ENCODE results near the gene MTMR2. TPM values are rescaled to one million over a fixed set of nuclear protein-coding genes. Genes with fewer than 3 reads are reported as not detected.

Gene MTMR2
- total RNA-seq, 1 experiment from 2014 or later, result 59.0 TPM

DNA sequence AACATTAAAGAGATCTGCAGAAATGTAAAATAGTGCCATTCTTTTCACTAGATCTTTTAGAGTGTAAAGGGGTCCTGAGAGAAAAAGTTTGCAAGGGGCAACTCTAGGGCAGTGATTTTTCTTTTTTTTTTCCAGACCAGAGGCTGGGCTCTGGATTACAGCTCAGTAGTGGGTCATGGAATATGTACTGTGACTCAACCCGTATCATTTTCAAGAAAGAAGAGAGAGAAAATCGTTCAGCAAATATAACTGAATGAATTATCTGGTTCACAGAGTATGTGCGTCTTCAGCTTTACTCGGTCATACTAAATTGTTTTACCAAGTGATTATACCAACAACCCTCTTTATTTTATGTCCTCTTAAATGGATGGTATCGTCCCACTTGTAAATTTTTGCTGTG is 129.8 kb downstream of the MTMR2 start:
- no peaks in the 10 kb centered on the region for H3K79me1 ChIP-seq (ENCODE audit: insufficient read depth, low read depth, low read length, poor library complexity, severe bottlenecking)
- H3K56ac ChIP-seq (ENCODE audit: insufficient read length, low read depth, low read length), result no peak overlapping the region
- no peak overlapping the region for H2BK120ac ChIP-seq (ENCODE audit: low read depth, low read length, poor library complexity, severe bottlenecking)
- Mint-ChIP-seq H3K27me3 (ENCODE audit: low read depth) (no peaks in the 10 kb centered on the region), H3K4me3 (no peak overlapping the region), H3K36me3 (ENCODE audit: insufficient read depth in 1 of 3, low read depth in 3 of 3) (peaks cover under 1 to 5% (median 1%) of the 10 kb centered on the region in 3 experiments; a peak in 5 of 7 replicates), H3K4me1 (peaks cover 27 to 31% of the 10 kb centered on the region in 2 experiments), H3K9me3 (no peaks in the 10 kb centered on the region), H3K27ac (no peak overlapping the region; a peak in 1 of 7 replicates)
- no peak overlapping the region for H3K18ac ChIP-seq (ENCODE audit: insufficient read length, low read depth, low read length)
- no peak overlapping the region for H2BK5ac ChIP-seq (ENCODE audit: insufficient read length, low read length)
- no peak overlapping the region for H2BK15ac ChIP-seq (ENCODE audit: low read depth, low read length)
- H4K5ac ChIP-seq (ENCODE audit: insufficient read length, low read depth, low read length), result no peak overlapping the region
- TF ChIP-seq, protein P1, sequence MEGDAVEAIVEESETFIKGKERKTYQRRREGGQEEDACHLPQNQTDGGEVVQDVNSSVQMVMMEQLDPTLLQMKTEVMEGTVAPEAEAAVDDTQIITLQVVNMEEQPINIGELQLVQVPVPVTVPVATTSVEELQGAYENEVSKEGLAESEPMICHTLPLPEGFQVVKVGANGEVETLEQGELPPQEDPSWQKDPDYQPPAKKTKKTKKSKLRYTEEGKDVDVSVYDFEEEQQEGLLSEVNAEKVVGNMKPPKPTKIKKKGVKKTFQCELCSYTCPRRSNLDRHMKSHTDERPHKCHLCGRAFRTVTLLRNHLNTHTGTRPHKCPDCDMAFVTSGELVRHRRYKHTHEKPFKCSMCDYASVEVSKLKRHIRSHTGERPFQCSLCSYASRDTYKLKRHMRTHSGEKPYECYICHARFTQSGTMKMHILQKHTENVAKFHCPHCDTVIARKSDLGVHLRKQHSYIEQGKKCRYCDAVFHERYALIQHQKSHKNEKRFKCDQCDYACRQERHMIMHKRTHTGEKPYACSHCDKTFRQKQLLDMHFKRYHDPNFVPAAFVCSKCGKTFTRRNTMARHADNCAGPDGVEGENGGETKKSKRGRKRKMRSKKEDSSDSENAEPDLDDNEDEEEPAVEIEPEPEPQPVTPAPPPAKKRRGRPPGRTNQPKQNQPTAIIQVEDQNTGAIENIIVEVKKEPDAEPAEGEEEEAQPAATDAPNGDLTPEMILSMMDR (conservative IDR thresholded peaks at IDR 0.05), result no peak
- peaks cover 22% of the 10 kb centered on the region; the same call in 1 of the 2 replicates for H3K79me2 ChIP-seq (ENCODE audit: insufficient read depth, low read length)
- no peak overlapping the region for H2AK5ac ChIP-seq (ENCODE audit: insufficient read length, low read length)
- no peak overlapping the region for H4K8ac ChIP-seq (replicated peaks; ENCODE audit: insufficient read length, low read depth, low read length)
- no peak overlapping the region for H3K27ac ChIP-seq (ENCODE audit: insufficient read length, low read depth, low read length)
- no peak overlapping the region for H2AFZ ChIP-seq (ENCODE audit: low read length)
- no peak overlapping the region for H3K4me2 ChIP-seq (ENCODE audit: insufficient read depth, insufficient read length, low read length)
- no CpG with 5 or more reads among the region's 5 CpGs for WGBS (ENCODE audit: extremely low coverage, insufficient read length, low lambda C conversion rate)
- H3K23me2 ChIP-seq (ENCODE audit: insufficient read length, low read depth, low read length, poor library complexity, severe bottlenecking), result peaks cover 8% of the 10 kb centered on the region
- no peak overlapping the region for H3K4ac ChIP-seq (ENCODE audit: low read depth, low read length)
- H3K4me1 ChIP-seq (ENCODE audit: insufficient read depth, low read length), result no peaks in the 10 kb centered on the region
- no peaks in the 10 kb centered on the region for H3K9me3 ChIP-seq (ENCODE audit: control insufficient read depth, low read depth, low read length)
- H4K20me1 ChIP-seq (ENCODE audit: control insufficient read depth, insufficient read depth, insufficient read length), result no peaks in the 10 kb centered on the region
- no peak overlapping the region for H3K14ac ChIP-seq (ENCODE audit: insufficient read depth, low read length)
- no peak overlapping the region for H3K23ac ChIP-seq (ENCODE audit: insufficient read length, low read depth, low read length)
- no peak overlapping the region for H2BK12ac ChIP-seq (ENCODE audit: insufficient read length, low read depth, low read length)
- H4K91ac ChIP-seq (ENCODE audit: insufficient read length, low read depth, low read length), result no peak overlapping the region
- no peaks in the 10 kb centered on the region for H3K27me3 ChIP-seq (ENCODE audit: insufficient read depth, low read length)
- no peak overlapping the region for H3T11ph ChIP-seq (ENCODE audit: low read length)
- H3K9ac ChIP-seq (ENCODE audit: extremely low read depth, insufficient read length, low read length), result no peak overlapping the region
- H2BK20ac ChIP-seq (ENCODE audit: low read depth, low read length, poor library complexity, severe bottlenecking), result no peak overlapping the region
- no peak for DNase-seq

Measured in H9 (cell line).